GM21737 (cell line): ENCODE measurements around the gene CNGA4.

Experiments
- ATAC-seq: cut with Tn5 transposase; IDR thresholded peaks from one replicate; pipeline ENCODE4 v1.9.1; 2021; ENCODE audit warnings: mild to moderate bottlenecking, moderate library complexity; ENCODE audit not compliant: unreplicated experiment

The CNGA4 gene, protein sequence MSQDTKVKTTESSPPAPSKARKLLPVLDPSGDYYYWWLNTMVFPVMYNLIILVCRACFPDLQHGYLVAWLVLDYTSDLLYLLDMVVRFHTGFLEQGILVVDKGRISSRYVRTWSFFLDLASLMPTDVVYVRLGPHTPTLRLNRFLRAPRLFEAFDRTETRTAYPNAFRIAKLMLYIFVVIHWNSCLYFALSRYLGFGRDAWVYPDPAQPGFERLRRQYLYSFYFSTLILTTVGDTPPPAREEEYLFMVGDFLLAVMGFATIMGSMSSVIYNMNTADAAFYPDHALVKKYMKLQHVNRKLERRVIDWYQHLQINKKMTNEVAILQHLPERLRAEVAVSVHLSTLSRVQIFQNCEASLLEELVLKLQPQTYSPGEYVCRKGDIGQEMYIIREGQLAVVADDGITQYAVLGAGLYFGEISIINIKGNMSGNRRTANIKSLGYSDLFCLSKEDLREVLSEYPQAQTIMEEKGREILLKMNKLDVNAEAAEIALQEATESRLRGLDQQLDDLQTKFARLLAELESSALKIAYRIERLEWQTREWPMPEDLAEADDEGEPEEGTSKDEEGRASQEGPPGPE

DNA sequence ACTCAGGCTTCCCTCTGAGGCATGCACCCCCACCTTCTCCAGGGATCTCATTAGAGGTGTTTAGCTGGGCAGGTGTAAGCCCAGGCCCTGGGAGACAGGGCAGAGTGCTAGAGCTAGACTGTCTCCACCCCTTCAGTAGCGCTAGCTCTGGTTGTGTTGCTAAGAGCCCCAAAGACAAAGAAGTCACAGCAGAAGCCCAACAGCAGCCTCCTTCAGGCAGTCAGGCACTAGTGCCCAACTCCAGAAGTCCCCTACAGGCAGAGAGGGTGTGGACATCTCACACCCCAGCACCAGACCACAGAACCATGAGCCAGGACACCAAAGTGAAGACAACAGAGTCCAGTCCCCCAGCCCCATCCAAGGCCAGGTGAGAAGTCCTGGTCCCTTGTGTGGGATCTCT lies at the start of gene CNGA4:
CNGA4 (plus strand) TSS at position 188 of the 400 bp plus-strand sequence; CDS start at position 306, 118 bp downstream.
- ATAC-seq, result no peak

DNA sequence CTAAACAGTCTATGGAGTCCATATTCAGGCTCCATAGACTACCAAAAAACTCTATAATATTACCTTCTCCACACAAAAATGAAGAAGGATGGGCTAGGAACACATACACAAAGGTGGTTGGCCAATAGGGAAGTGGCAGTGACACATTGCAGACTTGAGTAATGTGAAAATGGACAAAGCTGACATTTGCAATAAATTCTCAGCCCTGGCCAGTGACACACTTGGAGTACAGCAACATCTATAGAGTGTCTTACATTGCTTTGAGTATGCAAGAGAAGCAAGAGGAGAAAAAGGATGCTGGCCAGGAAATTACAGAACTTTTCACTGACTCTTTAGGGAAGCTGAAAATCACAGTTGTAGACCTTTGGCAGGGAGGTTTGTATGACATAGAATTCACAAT lies 47.1 kb upstream of the CNGA4 start:
- no peak for ATAC-seq

DNA sequence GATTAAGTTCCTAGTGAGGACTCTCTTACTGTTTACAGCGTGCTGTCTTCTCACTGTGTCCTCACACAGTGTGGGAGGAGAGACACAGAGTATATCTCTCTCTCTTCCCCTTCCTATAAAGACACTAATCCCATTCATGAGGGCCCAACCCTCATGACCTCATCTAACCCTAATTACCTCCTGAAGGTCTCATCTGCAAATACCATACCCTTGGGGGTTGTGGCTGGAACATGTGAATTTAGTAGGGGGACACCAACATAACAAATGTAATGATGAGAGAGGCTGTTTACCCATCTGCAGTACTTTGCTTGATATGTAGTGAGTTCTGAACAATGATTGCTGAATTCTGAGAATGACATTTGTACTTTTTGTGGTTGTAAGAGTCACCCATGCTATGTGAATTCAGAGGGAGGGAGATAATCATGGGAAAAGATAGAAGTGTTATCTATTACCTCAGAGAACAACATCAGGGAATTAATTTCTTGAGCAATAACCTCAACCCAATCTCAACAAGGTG lies 44.8 kb upstream of the CNGA4 start:
- ATAC-seq, result no peak

DNA sequence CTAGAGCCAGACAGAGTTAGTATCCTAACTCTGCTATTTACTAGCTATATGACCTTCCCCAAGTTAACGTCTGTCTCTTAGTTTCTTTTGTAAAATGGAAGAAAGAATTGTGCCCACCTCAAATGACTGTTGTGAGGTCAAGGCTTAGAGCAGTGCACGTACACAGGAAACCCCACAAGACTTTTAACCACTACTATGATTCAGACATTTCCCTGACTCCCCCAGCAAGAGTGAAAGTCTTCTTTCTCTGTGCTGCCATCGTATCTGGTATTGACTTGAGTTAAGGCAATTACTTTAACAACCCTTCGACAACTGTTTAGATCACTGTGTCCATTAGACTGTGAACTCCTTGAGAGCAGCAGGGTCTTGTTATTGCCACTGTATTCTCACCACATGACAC lies 42.5 kb upstream of the CNGA4 start:
- ATAC-seq, result no peak

DNA sequence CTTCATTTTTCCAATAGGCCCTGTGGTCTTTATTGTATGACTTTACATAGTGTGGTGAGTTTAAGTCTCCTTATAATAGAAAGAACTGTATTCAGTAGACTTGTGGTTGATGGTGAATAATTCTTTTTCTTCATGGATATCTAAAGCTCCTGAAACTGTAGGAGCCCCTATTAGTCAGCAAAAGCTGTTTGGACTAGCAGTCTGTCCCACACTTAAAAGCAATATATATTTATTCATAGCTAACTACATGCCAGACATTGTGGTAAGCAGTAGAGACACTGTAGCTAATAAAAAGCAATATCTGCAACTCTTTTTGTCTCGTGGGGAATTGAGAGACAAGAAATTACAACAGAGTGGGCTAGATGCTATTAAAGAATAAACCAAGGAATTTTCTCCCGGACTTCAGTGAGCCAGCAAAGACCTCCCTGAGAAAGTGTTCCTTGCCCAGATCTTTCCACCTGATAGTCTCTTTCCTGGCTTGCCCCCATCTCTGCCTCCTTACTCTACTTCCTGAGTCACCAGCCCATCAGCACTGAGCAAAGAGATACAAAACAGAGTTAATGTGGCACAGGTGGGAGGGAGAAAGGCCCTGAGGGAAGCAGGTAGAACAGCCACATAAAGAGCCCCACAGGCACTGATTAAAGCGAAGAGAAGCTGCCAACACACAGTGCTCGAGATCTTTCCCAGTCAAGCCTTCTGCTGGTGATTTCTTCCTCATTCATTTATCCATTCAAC lies 41.3 kb upstream of the CNGA4 start:
- ATAC-seq, result no peak

DNA sequence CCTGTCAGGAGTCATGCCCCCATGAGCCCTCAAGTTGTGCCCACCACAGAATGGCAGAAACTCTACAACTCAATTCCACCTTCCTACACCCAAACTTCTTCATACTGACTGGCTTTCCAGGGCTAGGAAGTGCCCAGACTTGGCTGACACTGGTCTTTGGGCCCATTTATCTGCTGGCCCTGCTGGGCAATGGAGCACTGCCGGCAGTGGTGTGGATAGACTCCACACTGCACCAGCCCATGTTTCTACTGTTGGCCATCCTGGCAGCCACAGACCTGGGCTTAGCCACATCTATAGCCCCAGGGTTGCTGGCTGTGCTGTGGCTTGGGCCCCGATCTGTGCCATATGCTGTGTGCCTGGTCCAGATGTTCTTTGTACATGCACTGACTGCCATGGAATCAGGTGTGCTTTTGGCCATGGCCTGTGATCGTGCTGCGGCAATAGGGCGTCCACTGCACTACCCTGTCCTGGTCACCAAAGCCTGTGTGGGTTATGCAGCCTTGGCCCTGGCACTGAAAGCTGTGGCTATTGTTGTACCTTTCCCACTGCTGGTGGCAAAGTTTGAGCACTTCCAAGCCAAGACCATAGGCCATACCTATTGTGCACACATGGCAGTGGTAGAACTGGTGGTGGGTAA lies 39.6 kb upstream of the CNGA4 start, which contains the start of gene OR52W1:
OR52W1 (plus strand) TSS at position 51 of the 637 bp plus-strand sequence; CDS start at position 51, 0 bp downstream.
- ATAC-seq, result no peak

DNA sequence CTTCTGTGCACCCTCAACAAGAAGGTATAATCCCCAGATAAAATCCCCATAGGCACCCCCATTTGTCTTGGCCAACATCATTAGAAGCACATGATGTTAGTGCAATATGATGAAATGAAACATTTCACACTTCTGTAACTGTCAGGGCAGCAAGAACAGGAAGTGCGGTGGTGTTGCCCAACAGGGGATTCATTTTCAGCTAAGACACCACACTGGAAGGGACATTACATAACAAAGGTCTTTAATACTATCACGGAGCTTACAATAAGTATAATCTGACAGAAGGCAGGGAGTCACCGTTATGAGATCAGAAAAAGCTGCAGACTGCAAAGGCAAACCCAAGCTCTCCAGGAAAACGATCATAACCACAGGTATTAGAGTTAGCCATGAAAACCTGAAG lies 37.9 kb upstream of the CNGA4 start:
- ATAC-seq, result no peak

DNA sequence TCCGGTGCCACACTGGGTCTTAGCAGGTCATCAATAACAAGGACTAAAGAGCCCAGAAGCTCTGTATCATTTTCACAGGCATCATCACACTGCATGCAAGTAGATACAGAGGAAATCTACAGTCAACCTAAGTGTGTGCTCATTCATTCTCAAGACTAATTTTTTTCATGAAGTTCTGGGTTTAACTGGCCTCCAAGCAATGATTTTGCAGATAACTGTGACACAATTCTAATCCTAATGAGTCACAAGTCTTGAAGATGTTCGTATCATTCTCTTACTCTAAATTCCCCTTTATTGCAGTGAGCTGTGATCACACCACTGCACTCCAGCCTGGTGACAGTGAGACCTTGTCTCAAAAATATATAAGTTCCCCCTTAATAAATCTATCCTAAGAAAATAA lies 37.4 kb upstream of the CNGA4 start:
- no peak for ATAC-seq

DNA sequence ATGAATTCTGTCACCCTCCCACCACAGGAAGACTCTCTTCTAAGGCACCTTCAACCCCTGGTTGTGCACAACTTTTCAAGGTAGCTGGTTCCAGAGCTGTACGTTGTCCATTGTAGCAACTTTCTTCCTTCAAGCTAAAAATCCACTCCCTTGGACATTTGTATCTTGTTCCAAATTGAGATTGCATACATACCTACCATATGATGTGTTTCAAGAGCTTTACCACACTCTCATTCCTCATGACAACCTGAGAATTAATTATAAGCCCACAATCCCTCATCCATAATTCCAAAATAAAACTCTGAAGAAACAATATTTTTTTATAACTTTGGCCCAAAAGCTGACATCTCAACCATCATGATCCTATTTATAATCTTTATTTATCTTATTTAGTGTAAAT lies 36.8 kb upstream of the CNGA4 start:
- ATAC-seq, result no peak

DNA sequence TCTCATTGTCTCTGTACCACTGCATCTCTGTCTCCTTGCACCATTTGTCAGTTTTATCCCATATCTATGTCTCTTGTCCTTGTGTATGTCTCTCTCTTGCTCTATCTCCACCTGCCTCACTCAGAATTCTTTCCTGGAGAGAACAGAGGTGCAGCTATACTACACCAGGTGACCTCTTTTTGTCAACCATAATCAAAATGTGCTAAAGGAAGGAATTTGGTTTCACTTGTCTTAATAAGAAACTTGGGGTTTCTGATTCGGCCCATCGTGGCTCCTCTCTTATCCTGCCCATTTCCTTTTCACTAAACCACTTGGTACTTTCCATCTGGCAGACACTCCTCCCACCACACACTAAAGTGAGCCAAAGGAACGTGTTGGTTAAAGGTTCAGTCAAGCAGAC lies 35.6 kb upstream of the CNGA4 start:
- ATAC-seq, result peak; percentile 63

DNA sequence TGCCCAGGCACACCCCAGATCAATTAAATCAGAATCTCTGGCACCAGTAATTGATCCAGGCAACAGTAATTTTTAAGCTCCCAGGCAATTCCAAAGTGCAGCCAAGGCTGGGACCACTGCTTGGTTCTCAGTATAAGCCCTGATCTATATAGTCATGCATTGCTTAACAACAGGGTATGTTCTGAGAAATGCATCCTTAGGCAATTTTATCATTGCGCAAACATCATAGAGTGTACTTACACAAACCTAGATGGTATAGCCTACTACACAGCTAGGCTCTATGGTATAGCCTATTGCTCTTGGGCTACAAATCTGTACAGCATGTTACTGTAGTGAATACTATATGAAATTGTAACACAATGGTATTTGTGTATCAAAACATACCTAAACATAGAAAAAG lies 34.2 kb upstream of the CNGA4 start:
- ATAC-seq, result no peak

DNA sequence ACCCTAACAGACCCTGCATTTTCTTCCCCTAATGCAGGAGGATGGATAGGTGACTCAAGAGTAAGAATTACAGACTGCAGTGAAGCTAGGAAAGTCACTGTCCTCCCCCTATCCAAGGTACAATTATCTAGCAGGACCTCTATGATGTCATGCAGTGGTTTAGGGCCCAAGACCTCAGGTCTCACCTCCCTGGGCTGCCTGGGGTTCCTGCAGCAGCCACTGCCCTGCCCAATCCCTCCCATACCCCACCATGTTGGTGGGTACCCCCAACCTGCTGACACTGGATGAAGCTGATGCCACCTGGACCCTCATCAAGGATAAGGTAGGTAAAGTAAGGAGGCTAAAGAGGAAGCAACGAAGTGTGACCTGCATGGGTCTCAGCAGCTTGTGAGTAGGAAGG lies 33.5 kb upstream of the CNGA4 start, which contains the start of gene C11orf42:
C11orf42 (plus strand) TSS at position 192 of the 400 bp plus-strand sequence; CDS start at position 251, 59 bp downstream.
- no peak for ATAC-seq

DNA sequence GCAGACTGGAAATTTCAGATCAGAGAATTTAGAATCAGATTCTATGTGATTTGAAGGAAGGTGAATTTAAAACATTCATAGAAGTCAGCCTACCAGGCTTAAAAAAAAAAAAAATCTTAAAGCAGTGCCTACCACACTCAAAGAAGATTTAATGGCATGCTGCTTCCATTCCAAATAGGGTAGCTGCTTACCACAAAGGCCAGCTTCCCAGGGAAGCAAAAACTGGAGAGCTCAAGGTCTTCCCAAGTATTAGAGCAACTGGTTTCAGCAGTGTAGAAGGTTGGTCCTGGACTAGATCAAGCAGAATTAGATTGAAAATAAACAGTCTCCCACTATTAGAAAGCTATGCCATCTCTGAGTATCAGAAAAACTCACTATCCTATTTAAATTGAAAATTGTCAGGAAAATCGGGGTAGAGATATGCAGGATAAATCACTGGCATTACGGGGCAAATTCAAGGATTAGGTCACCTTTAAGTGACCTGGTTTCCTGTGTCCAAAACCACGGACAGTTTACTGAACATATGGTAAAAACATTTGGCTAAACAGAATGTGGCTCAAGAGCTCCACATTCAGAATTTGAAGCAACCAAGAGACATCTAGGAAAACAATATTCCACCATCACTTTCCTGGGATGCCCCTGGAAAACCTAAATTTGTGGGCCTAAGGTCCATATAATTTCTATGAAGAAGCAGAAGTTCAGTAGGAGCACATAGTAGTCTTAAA lies 32.3 kb upstream of the CNGA4 start:
- no peak for ATAC-seq

DNA sequence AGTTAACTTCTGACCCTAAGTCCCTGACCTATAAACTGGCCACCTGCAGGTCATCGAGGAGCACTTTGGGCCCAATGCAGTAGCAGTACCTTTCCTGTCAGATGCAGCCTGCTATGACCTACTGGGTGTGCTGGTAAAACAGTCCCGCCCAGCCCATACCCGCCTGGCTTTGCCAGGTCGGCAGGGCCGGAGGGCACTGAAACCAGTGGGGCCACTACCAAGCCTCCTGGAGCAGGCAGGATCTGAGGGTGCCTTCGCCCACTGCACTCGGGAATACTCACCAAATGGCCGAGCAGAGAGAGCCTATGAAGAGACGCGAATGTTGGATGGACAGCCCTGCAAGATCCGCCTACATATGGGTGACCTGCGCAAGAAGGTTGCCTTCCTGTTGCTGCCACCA lies 29.1 kb upstream of the CNGA4 start:
- ATAC-seq, result no peak

DNA sequence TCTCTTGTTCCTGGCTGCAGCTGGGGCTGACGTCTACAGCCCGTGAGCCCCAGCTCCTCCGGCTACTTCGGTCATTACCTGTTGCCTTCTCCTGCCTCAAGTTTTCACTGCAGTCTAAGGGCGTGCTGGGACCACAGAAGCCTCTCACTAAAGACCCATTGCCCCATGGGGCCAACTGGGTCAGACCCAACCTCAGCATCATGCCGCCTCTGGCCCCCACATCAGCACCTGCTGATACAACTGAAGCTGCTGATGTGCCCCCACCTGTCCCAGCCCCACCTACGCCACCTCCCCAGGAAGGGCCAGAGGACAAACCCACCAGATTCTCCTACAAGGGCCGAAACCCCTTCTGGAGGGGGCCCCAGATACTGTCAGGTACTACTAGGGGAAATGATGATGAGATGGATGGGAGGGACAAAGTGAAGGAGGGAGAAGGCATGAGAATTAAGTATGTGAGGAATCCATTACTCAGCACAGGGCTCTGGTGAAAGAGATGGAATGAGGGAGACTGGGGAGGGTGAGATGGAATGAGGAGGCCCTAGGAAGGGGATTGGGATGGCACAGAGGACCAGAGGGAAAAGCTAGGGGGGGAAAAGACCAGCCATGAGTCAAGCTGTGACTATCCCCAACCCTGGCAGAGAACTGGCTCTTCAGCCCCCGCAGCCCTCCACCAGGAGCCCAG lies 28.5 kb upstream of the CNGA4 start:
- ATAC-seq, result no peak

DNA sequence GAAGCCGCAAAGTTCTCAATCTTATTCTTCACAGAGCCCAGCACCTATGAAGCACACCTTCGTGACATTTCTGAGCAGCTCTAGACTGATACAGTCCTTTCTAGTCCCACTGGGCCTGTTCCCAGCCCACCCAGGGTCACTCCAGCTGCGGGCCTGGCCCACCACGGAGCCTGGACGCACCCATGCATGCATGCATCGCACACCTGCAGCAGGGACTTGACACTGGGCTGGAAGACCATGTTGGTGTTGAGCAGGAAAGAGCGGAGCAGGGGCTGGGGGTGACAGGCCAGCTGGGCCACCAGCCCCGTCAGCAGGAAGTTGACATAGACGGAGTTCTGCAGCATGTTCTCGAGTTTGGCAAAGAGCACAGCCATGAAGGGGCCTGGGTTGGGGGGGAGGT lies 24.4 kb upstream of the CNGA4 start:
- ATAC-seq, result no peak

DNA sequence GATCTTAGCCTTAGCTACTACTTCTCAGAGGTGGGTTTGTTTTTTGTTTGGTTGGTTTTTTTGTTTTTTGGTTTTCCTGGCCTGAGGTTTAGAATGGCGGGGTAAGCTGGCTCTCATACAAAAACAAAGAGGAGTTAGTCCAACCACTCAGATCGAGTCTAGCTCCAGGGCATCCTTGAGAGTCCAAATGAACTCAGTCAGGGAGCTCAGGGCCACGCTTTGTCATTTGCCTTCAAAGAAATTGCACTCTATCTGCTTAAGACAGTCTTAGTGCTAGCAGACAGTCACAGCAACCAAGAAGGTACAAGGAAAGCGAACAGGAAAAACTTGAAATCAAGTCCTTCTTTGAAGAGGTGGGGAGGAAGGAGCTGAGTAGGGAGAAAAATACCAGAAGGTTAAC lies 22.4 kb upstream of the CNGA4 start:
- ATAC-seq, result no peak

DNA sequence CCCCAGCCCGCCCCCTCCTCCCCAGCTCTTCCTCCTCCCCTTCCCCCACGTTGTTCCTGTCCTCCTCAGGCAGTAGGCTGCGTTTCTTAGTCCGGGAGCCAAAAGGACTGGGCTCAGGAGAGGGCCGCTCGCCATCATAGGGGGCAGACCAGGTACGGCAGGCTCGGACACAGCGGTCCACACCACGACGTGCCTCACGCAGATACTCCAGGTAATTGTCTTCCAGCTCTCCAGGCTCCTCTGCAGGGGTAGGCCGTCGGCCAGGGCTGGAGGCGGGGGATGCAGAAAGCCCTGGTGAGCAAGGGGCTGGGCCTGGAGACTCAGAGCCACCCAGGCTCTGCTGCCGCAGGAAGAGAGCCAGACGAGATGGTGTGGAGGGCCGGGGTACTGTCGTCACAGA lies 21.2 kb upstream of the CNGA4 start:
- ATAC-seq, result no peak

DNA sequence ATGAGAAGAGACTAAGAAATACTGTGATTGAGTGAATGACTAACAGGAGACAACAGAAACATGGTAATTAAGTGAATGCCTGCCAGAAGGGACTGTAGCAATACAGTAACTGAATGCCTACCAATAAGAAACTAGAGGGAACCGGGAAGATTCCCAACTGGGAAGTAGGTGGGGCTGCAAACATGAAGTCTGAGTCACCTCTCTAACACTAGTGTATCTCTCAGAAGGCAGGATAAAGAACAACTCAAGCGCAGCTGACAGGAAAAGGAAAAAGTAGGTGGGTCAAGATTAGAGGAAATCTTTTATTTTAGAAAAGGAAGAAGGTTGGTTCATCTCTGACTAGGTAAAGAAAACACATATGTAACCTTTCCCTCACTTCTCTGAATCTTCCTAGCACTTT lies 19.5 kb upstream of the CNGA4 start:
- ATAC-seq, result no peak

DNA sequence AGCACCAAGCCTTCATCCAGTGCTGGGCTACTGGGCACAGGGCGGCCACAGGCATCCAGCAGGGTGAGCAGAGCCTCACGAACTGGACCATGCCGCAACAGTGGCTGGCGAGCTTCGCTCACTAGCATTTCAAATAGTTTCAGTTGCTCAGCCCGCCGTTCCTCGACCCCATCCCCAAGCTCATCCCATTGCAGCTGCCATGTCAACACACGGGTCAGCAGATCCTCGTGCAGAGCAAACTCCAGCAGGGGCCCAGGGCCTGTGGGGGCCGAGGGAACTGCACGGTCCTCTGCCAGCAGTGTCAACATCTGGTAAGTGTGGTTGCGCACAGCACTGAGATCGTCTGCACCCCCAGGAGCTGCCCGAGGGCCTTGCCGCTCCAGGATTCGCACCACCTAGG lies 15.0 kb upstream of the CNGA4 start:
- ATAC-seq, result no peak
